GM12875 (cell line): ENCODE results near the gene ANKRD26.

ENCODE experiments used
- H3K4me3 ChIP-seq: one replicate; pipeline ENCODE4 v1.5.1; 2011; ENCODE audit warnings: low read depth, low read length, control low read depth
- TF ChIP-seq, protein P1 (sequence below): IDR thresholded peaks from 2 replicates; pipeline ENCODE4 v1.5.1; 2011; ENCODE audit warnings: low read depth, mild to moderate bottlenecking, control low read depth, inconsistent platforms, low read length, moderate library complexity, borderline replicate concordance; ENCODE audit not compliant: insufficient read depth

ANKRD26 gene

DNA sequence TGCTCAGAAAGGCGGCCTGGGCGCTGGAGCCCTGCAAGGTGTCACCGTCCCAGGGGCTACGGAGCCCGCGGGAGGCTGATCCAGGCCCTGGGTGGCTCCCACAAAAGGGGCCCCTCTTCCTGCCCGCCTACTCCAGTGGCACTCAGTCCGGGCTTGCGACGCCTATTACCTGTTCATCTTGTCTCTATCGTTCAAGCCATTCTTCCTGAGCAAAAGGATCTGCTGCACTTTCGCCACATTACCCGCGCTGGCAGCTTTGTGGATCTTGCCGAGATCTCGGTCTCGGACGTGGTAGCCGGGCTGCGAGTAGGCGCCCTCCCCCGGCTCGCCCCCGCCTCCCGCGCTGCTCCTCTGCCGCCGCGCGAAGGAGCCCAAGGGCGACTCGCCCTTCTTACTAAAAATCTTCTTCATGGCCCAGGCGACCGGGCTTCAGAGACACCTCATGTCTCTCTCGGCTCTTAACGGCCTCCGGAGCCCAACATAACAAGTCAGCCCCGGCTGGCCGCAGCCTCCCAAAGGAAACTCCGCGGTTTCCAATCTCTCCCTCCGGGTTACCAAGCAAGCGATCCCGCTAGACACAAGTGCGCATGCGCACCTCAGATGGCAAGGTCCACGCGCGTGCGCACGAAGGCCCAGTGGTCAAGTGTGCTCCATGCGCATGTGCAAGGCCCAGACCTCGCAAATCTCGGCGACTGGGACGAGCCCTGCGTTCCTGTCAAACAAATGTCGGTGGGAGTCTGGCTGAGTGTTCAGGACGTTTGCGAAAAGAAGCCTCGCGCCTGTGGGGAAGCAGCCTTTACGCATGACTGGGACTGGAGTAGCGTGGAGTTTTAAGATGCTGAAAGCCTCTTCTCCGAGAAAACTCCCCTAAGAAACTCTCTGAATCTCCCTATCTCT, at the start of gene ANKRD26:
TSS of gene ANKRD26 (minus strand) at position 579 of the 897 bp plus-strand sequence. CDS start at position 411, 168 bp downstream.
- TF ChIP-seq, protein P1, sequence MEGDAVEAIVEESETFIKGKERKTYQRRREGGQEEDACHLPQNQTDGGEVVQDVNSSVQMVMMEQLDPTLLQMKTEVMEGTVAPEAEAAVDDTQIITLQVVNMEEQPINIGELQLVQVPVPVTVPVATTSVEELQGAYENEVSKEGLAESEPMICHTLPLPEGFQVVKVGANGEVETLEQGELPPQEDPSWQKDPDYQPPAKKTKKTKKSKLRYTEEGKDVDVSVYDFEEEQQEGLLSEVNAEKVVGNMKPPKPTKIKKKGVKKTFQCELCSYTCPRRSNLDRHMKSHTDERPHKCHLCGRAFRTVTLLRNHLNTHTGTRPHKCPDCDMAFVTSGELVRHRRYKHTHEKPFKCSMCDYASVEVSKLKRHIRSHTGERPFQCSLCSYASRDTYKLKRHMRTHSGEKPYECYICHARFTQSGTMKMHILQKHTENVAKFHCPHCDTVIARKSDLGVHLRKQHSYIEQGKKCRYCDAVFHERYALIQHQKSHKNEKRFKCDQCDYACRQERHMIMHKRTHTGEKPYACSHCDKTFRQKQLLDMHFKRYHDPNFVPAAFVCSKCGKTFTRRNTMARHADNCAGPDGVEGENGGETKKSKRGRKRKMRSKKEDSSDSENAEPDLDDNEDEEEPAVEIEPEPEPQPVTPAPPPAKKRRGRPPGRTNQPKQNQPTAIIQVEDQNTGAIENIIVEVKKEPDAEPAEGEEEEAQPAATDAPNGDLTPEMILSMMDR, result no peak; the same call in 1 of the 2 replicates
- peak within 1 kb of the TSS; percentile 87 for H3K4me3 ChIP-seq

DNA sequence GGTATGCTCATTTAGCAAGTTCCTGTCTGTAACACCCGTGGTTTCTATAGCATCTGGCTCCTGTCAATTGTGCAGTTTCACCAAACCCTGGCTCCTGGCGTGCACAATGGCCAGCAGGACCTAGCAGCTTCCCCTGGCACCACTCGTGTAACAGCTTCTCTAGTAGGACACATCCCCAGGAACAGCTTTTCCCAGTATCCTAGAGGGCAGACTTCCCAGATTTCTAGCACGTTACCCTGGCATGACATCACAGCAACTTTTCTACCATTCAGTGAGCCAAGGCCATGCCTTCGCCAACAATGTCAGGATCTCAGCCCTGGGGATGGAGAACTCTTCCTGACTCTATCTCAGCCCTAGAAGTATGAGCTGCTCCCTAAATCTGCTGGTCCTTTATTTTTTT, 47.4 kb upstream of the ANKRD26 start:
- H3K4me3 ChIP-seq, result no peak overlapping the region
- TF ChIP-seq, protein P1, result no peak

DNA sequence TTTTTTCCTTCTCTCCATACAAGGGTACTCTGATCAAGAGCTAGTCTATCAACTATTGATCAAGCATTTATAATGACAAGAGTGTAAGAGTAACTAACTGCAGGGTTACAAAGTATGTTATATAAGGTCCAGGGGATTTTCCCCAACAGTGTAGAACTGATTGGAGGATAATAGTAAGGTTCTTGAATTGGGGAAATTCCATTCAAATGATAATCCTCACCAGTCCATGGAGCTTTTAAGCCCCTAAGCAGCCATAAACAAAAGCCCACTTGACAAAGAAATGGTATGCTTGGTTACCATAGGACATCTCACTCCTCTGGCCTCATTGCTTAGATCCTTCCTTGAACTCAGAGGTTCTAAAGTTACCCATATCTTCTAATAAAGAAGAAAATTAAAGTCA, 45.6 kb upstream of the ANKRD26 start:
- H3K4me3 ChIP-seq, result no peak overlapping the region
- TF ChIP-seq, protein P1, result no peak

GRCh38 chr10:27143686-27144085, 43.4 kb upstream of the ANKRD26 start:
- TF ChIP-seq, protein P1, result no peak
- no peak overlapping the region for H3K4me3 ChIP-seq

DNA sequence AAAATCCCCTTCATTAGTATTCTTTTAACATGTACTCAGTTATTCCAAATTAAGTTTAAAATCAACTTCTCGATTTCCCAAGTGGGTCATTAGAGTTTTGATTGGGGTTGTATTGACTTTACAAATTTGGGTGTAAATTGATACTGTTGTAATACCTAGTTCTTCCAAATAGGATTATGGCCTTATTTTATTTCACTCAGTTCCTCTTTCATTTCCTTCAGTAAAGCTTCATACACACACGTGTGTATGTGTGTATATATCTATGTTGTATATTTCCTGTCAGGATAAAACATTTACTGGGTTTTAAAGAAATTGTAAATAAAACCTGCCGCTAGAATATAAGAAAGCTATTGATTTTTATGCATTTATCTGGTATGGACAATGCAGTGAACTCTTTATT, 38.0 kb upstream of the ANKRD26 start:
- TF ChIP-seq, protein P1, result no peak
- no peak overlapping the region for H3K4me3 ChIP-seq

DNA sequence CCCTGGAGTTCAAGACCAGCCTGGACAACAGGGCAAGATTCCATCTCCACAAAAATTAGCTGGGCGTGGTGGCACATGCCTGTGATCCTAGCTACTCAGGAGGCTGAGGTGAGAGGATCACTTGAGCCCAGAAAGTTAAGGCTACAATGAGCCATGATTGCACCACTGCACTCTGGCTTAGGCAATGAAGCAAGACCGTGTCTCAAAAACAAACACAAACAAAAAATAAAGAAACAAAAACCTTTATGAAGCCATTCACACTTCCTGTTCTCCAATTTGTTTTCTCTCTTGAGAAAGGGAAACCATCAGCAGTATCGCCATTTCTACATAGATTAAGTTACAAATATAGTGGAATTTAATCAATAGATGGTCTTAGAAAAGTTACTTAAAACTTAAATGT, 34.1 kb upstream of the ANKRD26 start:
- H3K4me3 ChIP-seq, result no peak overlapping the region
- TF ChIP-seq, protein P1, result no peak

- no peak overlapping the region for H3K4me3 ChIP-seq
- TF ChIP-seq, protein P1, result no peak
Measured at GRCh38 chr10:27108165-27108564, 7.9 kb upstream of the ANKRD26 start.
